ENCODE measurements around the gene ELMOD3. TPM values are rescaled to one million over a fixed set of nuclear protein-coding genes. Genes with fewer than 3 reads are reported as not detected.

The ELMOD3 gene
- polyA plus RNA-seq, 1 of the 3 experiments (the other 2 are of a cell fraction), result 15.4 TPM

DNA sequence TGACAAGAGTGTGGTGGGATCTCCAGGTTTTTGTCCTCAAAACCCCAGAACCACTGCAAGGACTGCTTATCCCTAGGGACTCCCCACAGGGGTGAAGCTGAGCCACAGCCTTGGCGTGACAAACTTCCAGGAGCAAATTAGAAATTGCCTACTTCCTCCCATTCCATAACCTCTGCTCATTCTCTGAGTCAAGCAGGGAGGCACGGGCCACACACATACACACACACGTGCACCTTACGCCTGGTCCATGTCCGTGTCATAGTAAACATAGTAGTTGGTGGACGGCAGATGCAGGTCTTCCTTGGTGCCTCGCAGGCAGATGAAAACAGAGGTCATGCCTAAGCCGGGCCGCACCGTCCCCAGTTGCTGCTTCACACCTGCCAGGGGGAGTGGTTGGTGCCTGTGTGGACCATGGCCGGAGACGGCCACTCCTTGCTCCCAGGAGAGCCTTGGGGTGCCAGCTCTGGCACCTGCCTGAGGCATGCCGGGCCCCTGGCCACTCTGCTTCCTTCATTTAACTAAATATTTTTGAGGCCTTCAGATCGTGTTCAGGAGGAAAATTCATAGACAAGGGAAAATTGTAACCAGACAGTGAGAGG lies 10.1 kb upstream of the ELMOD3 start (continued):
- TF ChIP-seq TAF1 (IDR thresholded peaks at IDR 0.05; ENCODE audit: borderline replicate concordance, low read depth, low read length), result no peak
- TF ChIP-seq, protein P1, sequence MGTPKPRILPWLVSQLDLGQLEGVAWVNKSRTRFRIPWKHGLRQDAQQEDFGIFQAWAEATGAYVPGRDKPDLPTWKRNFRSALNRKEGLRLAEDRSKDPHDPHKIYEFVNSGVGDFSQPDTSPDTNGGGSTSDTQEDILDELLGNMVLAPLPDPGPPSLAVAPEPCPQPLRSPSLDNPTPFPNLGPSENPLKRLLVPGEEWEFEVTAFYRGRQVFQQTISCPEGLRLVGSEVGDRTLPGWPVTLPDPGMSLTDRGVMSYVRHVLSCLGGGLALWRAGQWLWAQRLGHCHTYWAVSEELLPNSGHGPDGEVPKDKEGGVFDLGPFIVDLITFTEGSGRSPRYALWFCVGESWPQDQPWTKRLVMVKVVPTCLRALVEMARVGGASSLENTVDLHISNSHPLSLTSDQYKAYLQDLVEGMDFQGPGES (IDR thresholded peaks at IDR 0.05; ENCODE audit: low read depth, low read length), result no peak
- TF ChIP-seq EP300 (IDR thresholded peaks at IDR 0.05; ENCODE audit: borderline replicate concordance in 1 of 2, low read depth in 1 of 2, low read length in 1 of 2), result no peak
- no peak for TF ChIP-seq YY1 (IDR thresholded peaks at IDR 0.05; ENCODE audit: low read depth)
- no peak for TF ChIP-seq CHD2 (IDR thresholded peaks at IDR 0.05; ENCODE audit: low read length, partially characterized antibody)
- no peak for TF ChIP-seq EZH2phosphoT487 (IDR thresholded peaks at IDR 0.05; ENCODE audit: borderline replicate concordance, low read depth)

DNA sequence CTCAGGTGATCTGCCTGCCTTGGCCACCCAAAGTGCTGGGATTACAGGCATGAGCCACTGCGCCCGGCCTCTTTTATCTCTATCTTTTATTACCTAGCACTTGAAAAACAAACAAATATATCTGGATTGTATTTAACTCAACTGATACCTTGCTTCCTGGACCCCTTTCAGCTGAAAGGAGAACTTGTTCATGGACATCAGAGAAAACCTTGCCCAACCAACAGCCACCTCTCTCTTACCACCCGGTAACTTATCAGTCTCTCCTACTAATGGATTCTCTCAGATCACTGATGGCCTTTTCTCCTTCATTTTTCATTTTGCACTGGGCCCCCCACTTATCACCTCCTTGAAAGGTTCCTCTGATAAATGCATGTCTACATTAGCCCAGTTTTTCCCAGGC lies 7.0 kb upstream of the ELMOD3 start:
- no peak overlapping the region for H3K4me3 ChIP-seq (ENCODE audit: low read depth in 2 of 2, low read length in 1 of 2)
- ChIA-PET POLR2A (no interaction called here), CTCF (no interaction called here)
- 99% methylated on average over 3 of the region's 3 CpGs for WGBS (ENCODE audit: low lambda C conversion rate)
- H3K9me2 ChIP-seq, result no peaks in the 10 kb centered on the region
- no peaks in the 10 kb centered on the region for H3F3A ChIP-seq (replicated peaks; ENCODE audit: insufficient read depth)
- H3K36me3 ChIP-seq (replicated peaks in 1 of 2; ENCODE audit: control insufficient read depth in 1 of 2, insufficient read depth in 2 of 2, low read length in 1 of 2), result peaks cover 0 to 33% of the 10 kb centered on the region in 2 experiments
- H3K27me3 ChIP-seq (ENCODE audit: insufficient read depth), result no peaks in the 10 kb centered on the region
- no peak overlapping the region for H2AFZ ChIP-seq (ENCODE audit: low read depth)
- H3K9me3 ChIP-seq, result no peaks in the 10 kb centered on the region
- no peaks in the 10 kb centered on the region for H4K20me1 ChIP-seq (ENCODE audit: insufficient read depth)
- no peak for DNase-seq
- H3K4me1 ChIP-seq (ENCODE audit: control insufficient read depth in 1 of 2, insufficient read depth in 2 of 2, low read depth in 1 of 2, low read length in 1 of 2), result no peaks in the 10 kb centered on the region; a peak in 1 of 4 replicates
- no peak overlapping the region for H3K9ac ChIP-seq
- H3K79me2 ChIP-seq (ENCODE audit: insufficient read depth), result peaks cover 9% of the 10 kb centered on the region; the same call in 1 of the 2 replicates
- H3K4me2 ChIP-seq, result no peak overlapping the region
- TF ChIP-seq RFX5 (IDR thresholded peaks at IDR 0.05; ENCODE audit: low read length), result no peak
- TF ChIP-seq TCF12 (IDR thresholded peaks at IDR 0.05), result no peak
- TF ChIP-seq RXRA (IDR thresholded peaks at IDR 0.05; ENCODE audit: borderline replicate concordance, low read depth), result no peak
- TF ChIP-seq CHD2 (IDR thresholded peaks at IDR 0.05; ENCODE audit: low read length, partially characterized antibody), result no peak
- no peak for TF ChIP-seq EZH2phosphoT487 (IDR thresholded peaks at IDR 0.05; ENCODE audit: borderline replicate concordance, low read depth)
- no peak overlapping the region for H3K27ac ChIP-seq (ENCODE audit: low read depth in 2 of 2, low read length in 1 of 2)

DNA sequence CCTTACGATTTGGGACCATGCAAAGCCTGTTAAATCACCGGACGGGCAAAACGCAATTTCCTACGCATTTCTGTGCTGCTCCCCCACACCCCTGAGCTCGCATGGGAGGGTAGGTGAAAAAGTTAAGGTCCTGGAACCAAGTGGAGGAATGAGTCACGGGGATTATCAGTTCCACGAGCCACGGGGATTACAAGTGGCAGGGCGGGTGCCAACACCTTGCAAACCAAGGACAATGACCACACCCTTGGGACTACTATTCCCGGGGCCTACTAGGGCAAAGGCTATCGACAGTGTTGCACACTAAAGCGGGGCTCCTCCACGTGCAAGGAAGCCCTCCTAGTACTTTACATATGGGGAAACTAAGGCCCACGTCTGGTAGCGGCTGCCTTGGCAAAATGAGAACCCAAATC lies 688 bp upstream of the ELMOD3 start:
- H3K79me2 ChIP-seq (ENCODE audit: insufficient read depth), result peaks cover 59% of the 10 kb centered on the region
- H4K20me1 ChIP-seq (ENCODE audit: insufficient read depth), result no peaks in the 10 kb centered on the region
- peak; percentile 38 for DNase-seq
- TF ChIP-seq, protein P2, sequence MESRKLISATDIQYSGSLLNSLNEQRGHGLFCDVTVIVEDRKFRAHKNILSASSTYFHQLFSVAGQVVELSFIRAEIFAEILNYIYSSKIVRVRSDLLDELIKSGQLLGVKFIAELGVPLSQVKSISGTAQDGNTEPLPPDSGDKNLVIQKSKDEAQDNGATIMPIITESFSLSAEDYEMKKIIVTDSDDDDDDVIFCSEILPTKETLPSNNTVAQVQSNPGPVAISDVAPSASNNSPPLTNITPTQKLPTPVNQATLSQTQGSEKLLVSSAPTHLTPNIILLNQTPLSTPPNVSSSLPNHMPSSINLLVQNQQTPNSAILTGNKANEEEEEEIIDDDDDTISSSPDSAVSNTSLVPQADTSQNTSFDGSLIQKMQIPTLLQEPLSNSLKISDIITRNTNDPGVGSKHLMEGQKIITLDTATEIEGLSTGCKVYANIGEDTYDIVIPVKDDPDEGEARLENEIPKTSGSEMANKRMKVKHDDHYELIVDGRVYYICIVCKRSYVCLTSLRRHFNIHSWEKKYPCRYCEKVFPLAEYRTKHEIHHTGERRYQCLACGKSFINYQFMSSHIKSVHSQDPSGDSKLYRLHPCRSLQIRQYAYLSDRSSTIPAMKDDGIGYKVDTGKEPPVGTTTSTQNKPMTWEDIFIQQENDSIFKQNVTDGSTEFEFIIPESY (IDR thresholded peaks at IDR 0.05; ENCODE audit: borderline replicate concordance, low read depth), result no peak
- TF ChIP-seq MXI1 (IDR thresholded peaks at IDR 0.05; ENCODE audit: low read depth, low read length) (no peak; the same call in 1 of the 2 replicates), MEF2A (IDR thresholded peaks at IDR 0.05; ENCODE audit: borderline replicate concordance, low read depth) (no peak), RFX5 (IDR thresholded peaks at IDR 0.05; ENCODE audit: low read length) (no peak), GATA2 (CRISPR knock-in tag; IDR thresholded peaks at IDR 0.05) (no peak), YY1 (IDR thresholded peaks at IDR 0.05; ENCODE audit: low read depth) (no peak), FOXM1 (IDR thresholded peaks at IDR 0.05; ENCODE audit: low read depth) (no peak)
- TF ChIP-seq, protein P3, sequence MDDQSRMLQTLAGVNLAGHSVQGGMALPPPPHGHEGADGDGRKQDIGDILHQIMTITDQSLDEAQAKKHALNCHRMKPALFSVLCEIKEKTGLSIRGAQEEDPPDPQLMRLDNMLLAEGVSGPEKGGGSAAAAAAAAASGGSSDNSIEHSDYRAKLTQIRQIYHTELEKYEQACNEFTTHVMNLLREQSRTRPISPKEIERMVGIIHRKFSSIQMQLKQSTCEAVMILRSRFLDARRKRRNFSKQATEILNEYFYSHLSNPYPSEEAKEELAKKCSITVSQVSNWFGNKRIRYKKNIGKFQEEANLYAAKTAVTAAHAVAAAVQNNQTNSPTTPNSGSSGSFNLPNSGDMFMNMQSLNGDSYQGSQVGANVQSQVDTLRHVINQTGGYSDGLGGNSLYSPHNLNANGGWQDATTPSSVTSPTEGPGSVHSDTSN (IDR thresholded peaks at IDR 0.05), result no peak
- TF ChIP-seq, protein P4, sequence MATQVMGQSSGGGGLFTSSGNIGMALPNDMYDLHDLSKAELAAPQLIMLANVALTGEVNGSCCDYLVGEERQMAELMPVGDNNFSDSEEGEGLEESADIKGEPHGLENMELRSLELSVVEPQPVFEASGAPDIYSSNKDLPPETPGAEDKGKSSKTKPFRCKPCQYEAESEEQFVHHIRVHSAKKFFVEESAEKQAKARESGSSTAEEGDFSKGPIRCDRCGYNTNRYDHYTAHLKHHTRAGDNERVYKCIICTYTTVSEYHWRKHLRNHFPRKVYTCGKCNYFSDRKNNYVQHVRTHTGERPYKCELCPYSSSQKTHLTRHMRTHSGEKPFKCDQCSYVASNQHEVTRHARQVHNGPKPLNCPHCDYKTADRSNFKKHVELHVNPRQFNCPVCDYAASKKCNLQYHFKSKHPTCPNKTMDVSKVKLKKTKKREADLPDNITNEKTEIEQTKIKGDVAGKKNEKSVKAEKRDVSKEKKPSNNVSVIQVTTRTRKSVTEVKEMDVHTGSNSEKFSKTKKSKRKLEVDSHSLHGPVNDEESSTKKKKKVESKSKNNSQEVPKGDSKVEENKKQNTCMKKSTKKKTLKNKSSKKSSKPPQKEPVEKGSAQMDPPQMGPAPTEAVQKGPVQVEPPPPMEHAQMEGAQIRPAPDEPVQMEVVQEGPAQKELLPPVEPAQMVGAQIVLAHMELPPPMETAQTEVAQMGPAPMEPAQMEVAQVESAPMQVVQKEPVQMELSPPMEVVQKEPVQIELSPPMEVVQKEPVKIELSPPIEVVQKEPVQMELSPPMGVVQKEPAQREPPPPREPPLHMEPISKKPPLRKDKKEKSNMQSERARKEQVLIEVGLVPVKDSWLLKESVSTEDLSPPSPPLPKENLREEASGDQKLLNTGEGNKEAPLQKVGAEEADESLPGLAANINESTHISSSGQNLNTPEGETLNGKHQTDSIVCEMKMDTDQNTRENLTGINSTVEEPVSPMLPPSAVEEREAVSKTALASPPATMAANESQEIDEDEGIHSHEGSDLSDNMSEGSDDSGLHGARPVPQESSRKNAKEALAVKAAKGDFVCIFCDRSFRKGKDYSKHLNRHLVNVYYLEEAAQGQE (IDR thresholded peaks at IDR 0.05; ENCODE audit: low read depth, low read length), result no peak

More for the DNA sequence above, 688 bp upstream of the ELMOD3 start:
- Histone ChIP-seq H3K27ac (ENCODE audit: low read depth in 2 of 2, low read length in 1 of 2) (peak overlapping the region; percentile 24 to 77; a peak in 3 of 4 replicates), H3K36me3 (replicated peaks in 1 of 2; ENCODE audit: control insufficient read depth in 1 of 2, insufficient read depth in 2 of 2, low read length in 1 of 2) (peaks cover 14 to 29% of the 10 kb centered on the region in 2 experiments), H2AFZ (ENCODE audit: low read depth) (peak overlapping the region; percentile 73; the same call in 1 of the 2 replicates), H3K4me1 (ENCODE audit: control insufficient read depth in 1 of 2, insufficient read depth in 2 of 2, low read depth in 1 of 2, low read length in 1 of 2) (peaks cover 5 to 10% of the 10 kb centered on the region in 2 experiments; a peak in 2 of 4 replicates), H3K4me3 (ENCODE audit: low read depth in 2 of 2, low read length in 1 of 2) (peak overlapping the region; percentile 75 to 89), H3K27me3 (ENCODE audit: insufficient read depth) (no peaks in the 10 kb centered on the region), H3K9ac (peak overlapping the region; percentile 65), H3K9me2 (no peaks in the 10 kb centered on the region), H3K4me2 (peak overlapping the region; percentile 91), H3F3A (replicated peaks; ENCODE audit: insufficient read depth) (no peaks in the 10 kb centered on the region), H3K9me3 (no peaks in the 10 kb centered on the region)
- CTCF ChIA-PET, result interaction anchor here (0.6 to 1.8 kb wide), 5 partner anchors 14 to 65 kb away, joined by 3 to 5 read pairs (median 3); partner anchors contain the start of genes SH2D6 and TGOLN2
- POLR2A ChIA-PET, result interaction anchor here (0.8 to 2.5 kb wide), 9 partner anchors 12 to 258 kb away, joined by 3 to 14 read pairs (median 3); partner anchors contain the start of genes C2orf68, MAT2A, SH2D6 and TGOLN2
- whole genome bisulfite sequencing (ENCODE audit: low lambda C conversion rate), result 17% methylated on average over 12 of the region's 16 CpGs
